Measurements from ENCODE around the gene MS4A6A. TPM values are rescaled to one million over a fixed set of nuclear protein-coding genes. Genes with fewer than 3 reads are reported as not detected.

The MS4A6A gene
- polyA plus RNA-seq, 1 of the 3 experiments (the other 2 are of a cell fraction): not detected

DNA sequence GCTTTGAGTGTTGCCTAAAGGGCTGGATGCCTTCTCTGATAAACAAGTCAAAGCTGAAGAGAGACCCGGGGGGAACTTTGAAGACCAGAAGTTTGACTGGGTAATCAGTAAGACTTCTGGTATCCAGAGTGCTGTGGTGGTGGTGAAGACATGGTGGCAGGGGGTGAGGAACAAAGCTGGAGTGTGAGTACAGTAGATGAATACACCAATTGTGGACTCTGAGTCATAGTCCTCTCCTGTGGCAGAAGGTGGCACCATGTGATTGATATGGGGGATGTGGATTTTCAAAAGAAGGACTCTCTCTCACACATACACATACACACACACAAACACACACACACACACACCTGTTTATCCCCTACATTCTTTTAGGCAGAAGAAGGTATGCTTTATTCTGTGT lies 12.3 kb downstream of the MS4A6A start (continued):
- TF ChIP-seq, protein P1, sequence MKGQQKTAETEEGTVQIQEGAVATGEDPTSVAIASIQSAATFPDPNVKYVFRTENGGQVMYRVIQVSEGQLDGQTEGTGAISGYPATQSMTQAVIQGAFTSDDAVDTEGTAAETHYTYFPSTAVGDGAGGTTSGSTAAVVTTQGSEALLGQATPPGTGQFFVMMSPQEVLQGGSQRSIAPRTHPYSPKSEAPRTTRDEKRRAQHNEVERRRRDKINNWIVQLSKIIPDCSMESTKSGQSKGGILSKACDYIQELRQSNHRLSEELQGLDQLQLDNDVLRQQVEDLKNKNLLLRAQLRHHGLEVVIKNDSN (IDR thresholded peaks at IDR 0.05; ENCODE audit: borderline replicate concordance, low read depth): no peak
- TF ChIP-seq YY1 (IDR thresholded peaks at IDR 0.05; ENCODE audit: low read depth) (no peak), FOXM1 (IDR thresholded peaks at IDR 0.05; ENCODE audit: low read depth) (no peak), GATA2 (CRISPR knock-in tag; IDR thresholded peaks at IDR 0.05) (no peak)

DNA sequence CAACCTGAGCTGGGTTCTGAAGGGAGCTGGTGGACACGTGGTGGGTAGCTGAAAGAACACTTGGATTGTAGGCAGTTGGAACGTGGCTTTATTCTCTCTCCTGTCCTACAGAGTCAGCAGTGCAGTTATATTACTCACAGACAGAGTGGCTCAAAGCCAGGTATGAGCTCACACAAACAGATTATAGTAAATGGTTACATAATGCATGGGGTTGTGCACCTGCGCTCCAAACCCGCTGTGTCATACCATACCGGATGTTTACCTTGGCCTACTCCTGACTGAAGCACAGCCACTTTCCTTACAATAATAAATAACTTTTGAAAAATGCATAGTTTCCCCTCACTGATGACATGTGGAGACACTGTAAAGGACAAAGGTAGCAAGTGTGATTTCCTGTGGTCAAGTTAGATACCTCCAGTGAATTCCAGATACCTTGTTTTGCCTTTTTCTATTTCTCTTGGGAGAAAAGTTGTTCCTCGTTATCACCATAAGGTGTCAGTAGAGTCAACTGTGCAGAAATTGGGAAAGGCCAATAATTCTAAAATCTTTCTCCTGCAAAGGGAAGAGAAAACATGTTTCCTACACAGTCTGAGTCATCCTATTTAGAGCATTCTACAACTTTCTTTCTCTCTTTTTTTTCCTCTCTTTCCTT lies 13.5 kb downstream of the MS4A6A start:
- no peak overlapping the region for H3K27ac ChIP-seq (ENCODE audit: low read depth in 2 of 2, low read length in 1 of 2)
- H3K79me2 ChIP-seq (ENCODE audit: insufficient read depth): no peaks in the 10 kb centered on the region
- no peaks in the 10 kb centered on the region for H3K9me2 ChIP-seq
- no peak for DNase-seq
- no peaks in the 10 kb centered on the region for H3K27me3 ChIP-seq (ENCODE audit: insufficient read depth)
- H3K4me3 ChIP-seq (ENCODE audit: low read depth in 2 of 2, low read length in 1 of 2): no peak overlapping the region
- TF ChIP-seq CHD2 (IDR thresholded peaks at IDR 0.05; ENCODE audit: low read length, partially characterized antibody): no peak
- no peak for TF ChIP-seq POLR2AphosphoS5 (IDR thresholded peaks at IDR 0.05; ENCODE audit: low read depth, low read length)
- TF ChIP-seq NRF1 (IDR thresholded peaks at IDR 0.05; ENCODE audit: low read depth, low read length): no peak
- TF ChIP-seq, protein P2, sequence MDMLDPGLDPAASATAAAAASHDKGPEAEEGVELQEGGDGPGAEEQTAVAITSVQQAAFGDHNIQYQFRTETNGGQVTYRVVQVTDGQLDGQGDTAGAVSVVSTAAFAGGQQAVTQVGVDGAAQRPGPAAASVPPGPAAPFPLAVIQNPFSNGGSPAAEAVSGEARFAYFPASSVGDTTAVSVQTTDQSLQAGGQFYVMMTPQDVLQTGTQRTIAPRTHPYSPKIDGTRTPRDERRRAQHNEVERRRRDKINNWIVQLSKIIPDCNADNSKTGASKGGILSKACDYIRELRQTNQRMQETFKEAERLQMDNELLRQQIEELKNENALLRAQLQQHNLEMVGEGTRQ (IDR thresholded peaks at IDR 0.05; ENCODE audit: borderline replicate concordance, low read depth, low read length): no peak
- peak; percentile 36; the same call in 1 of the 2 replicates for TF ChIP-seq RAD21 (IDR thresholded peaks at IDR 0.05; ENCODE audit: low read length)
- TF ChIP-seq RXRA (IDR thresholded peaks at IDR 0.05; ENCODE audit: borderline replicate concordance, low read depth): no peak
- TF ChIP-seq, protein P3, sequence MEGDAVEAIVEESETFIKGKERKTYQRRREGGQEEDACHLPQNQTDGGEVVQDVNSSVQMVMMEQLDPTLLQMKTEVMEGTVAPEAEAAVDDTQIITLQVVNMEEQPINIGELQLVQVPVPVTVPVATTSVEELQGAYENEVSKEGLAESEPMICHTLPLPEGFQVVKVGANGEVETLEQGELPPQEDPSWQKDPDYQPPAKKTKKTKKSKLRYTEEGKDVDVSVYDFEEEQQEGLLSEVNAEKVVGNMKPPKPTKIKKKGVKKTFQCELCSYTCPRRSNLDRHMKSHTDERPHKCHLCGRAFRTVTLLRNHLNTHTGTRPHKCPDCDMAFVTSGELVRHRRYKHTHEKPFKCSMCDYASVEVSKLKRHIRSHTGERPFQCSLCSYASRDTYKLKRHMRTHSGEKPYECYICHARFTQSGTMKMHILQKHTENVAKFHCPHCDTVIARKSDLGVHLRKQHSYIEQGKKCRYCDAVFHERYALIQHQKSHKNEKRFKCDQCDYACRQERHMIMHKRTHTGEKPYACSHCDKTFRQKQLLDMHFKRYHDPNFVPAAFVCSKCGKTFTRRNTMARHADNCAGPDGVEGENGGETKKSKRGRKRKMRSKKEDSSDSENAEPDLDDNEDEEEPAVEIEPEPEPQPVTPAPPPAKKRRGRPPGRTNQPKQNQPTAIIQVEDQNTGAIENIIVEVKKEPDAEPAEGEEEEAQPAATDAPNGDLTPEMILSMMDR (IDR thresholded peaks at IDR 0.05): peak; percentile 50
- no peaks in the 10 kb centered on the region for H3K4me1 ChIP-seq (ENCODE audit: control insufficient read depth in 1 of 2, insufficient read depth in 2 of 2, low read depth in 1 of 2, low read length in 1 of 2)
- H3K9ac ChIP-seq: no peak overlapping the region
- H3F3A ChIP-seq (replicated peaks; ENCODE audit: insufficient read depth): no peaks in the 10 kb centered on the region
- ChIA-PET POLR2A (no interaction called here), CTCF (interaction anchor here (0.6 to 1.3 kb wide), 3 partner anchors 10 to 21 kb away, joined by 3 to 4 read pairs (median 3); no protein-coding TSS in a partner anchor)
- H2AFZ ChIP-seq (ENCODE audit: low read depth): no peak overlapping the region
- no peaks in the 10 kb centered on the region for H3K9me3 ChIP-seq
- H3K36me3 ChIP-seq (replicated peaks in 1 of 2; ENCODE audit: control insufficient read depth in 1 of 2, insufficient read depth in 2 of 2, low read length in 1 of 2): no peaks in the 10 kb centered on the region
- 43% methylated on average over 6 of the region's 6 CpGs for WGBS (ENCODE audit: low lambda C conversion rate)
- no peaks in the 10 kb centered on the region for H4K20me1 ChIP-seq (ENCODE audit: insufficient read depth)
- no peak overlapping the region for H3K4me2 ChIP-seq

DNA sequence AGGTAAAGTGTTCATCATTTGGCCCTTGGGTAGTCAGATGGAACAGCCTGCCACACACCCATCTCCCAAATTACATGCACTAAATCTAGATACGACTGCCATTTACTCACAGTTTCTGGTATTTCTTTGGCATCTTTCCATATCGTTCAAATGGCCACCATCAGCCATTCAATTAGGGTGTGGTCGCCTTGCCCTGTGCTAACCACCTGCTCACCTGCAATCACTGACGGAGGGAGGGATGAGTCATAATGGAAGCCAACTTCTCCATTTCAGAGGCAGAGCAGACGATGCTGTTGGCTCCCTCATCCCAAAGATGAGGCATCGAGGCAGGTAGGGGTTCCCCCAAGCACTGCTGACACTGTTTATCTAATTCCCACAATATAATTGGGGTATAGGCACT lies 14.6 kb downstream of the MS4A6A start:
- no peaks in the 10 kb centered on the region for H3K27me3 ChIP-seq (ENCODE audit: insufficient read depth)
- H3K27ac ChIP-seq (ENCODE audit: low read depth in 2 of 2, low read length in 1 of 2): no peak overlapping the region
- H3K4me1 ChIP-seq (ENCODE audit: control insufficient read depth in 1 of 2, insufficient read depth in 2 of 2, low read depth in 1 of 2, low read length in 1 of 2): no peaks in the 10 kb centered on the region
- H3K9me2 ChIP-seq: no peaks in the 10 kb centered on the region
- DNase-seq: no peak
- no peak overlapping the region for H3K4me3 ChIP-seq (ENCODE audit: low read depth in 2 of 2, low read length in 1 of 2)
- no peak overlapping the region for H2AFZ ChIP-seq (ENCODE audit: low read depth)
- H3K9me3 ChIP-seq: no peaks in the 10 kb centered on the region
- no peak overlapping the region for H3K9ac ChIP-seq
- ChIA-PET POLR2A (no interaction called here), CTCF (no interaction called here)
- no peak overlapping the region for H3K4me2 ChIP-seq
- no peaks in the 10 kb centered on the region for H3F3A ChIP-seq (replicated peaks; ENCODE audit: insufficient read depth)
- TF ChIP-seq SIN3A (IDR thresholded peaks at IDR 0.05; ENCODE audit: borderline replicate concordance, low read depth, low read length) (no peak), FOXM1 (IDR thresholded peaks at IDR 0.05; ENCODE audit: low read depth) (no peak), YY1 (IDR thresholded peaks at IDR 0.05; ENCODE audit: low read depth) (no peak), TAF1 (IDR thresholded peaks at IDR 0.05; ENCODE audit: borderline replicate concordance, low read depth, low read length) (no peak), NRF1 (IDR thresholded peaks at IDR 0.05; ENCODE audit: low read depth, low read length) (no peak), RXRA (IDR thresholded peaks at IDR 0.05; ENCODE audit: borderline replicate concordance, low read depth) (no peak), EP300 (IDR thresholded peaks at IDR 0.05; ENCODE audit: borderline replicate concordance in 1 of 2, low read depth in 1 of 2, low read length in 1 of 2) (no peak), FOSL2 (IDR thresholded peaks at IDR 0.05; ENCODE audit: borderline replicate concordance, low read depth) (no peak), MEF2A (IDR thresholded peaks at IDR 0.05; ENCODE audit: borderline replicate concordance, low read depth) (no peak), SMC3 (IDR thresholded peaks at IDR 0.05; ENCODE audit: low read depth, low read length) (no peak), GABPA (IDR thresholded peaks at IDR 0.05; ENCODE audit: low read depth) (no peak), TEAD4 (IDR thresholded peaks at IDR 0.05; ENCODE audit: borderline replicate concordance, insufficient read depth) (no peak)
- H3K79me2 ChIP-seq (ENCODE audit: insufficient read depth): no peaks in the 10 kb centered on the region
- no peaks in the 10 kb centered on the region for H4K20me1 ChIP-seq (ENCODE audit: insufficient read depth)
- 8% methylated on average over 6 of the region's 6 CpGs for WGBS (ENCODE audit: low lambda C conversion rate)
- H3K36me3 ChIP-seq (replicated peaks in 1 of 2; ENCODE audit: control insufficient read depth in 1 of 2, insufficient read depth in 2 of 2, low read length in 1 of 2): no peaks in the 10 kb centered on the region
